GM12878 (cell line): Measurements from ENCODE around the gene CLPTM1L. TPM values are rescaled to one million over a fixed set of nuclear protein-coding genes. Genes with fewer than 3 reads are reported as not detected.
A peak's percentile ranks its signal among the peaks of the same experiment; 100 is the strongest.
"Not testable (repeated sequence)": the region's sequence is repeated elsewhere in the genome, so short reads cannot be mapped to it uniquely, and the experiment has no call there.

Experiments used
- ATAC-seq: fragments of 200-7000 bp; cut with Tn5 transposase; 3 replicates; pipeline ENCODE4 v1.9.1; 2020; ENCODE audit warnings: mild to moderate bottlenecking, moderate library complexity
- BruUV-seq: library from RNA; stranded (reverse); fragments of 400-500 nt; replicated peaks from 2 replicates; lab custom pipeline; 2021; lab: Mats Ljungman, UMichigan
- CTCF ChIA-PET: fragments of 300-600 bp; sonication (Branson Sonifier 250); formaldehyde crosslinking; extraction: SDS; loops from one replicate; lab custom pipeline; 2021; ENCODE audit warnings: inconsistent platforms; lab: Yijun Ruan, JAX
- POLR2A ChIA-PET: fragments of 350-600 bp; formaldehyde crosslinking; extraction: SDS; loops from one replicate; lab custom pipeline; 2021; ENCODE audit warnings: inconsistent platforms; lab: Charles Lee
- RAD21 ChIA-PET: fragments of 300-600 bp; sonication (Branson Sonifier 250); formaldehyde crosslinking; loops from one replicate; lab custom pipeline; 2023; ENCODE audit warnings: antibody characterized with exemption; ENCODE audit not compliant: unreplicated experiment; lab: Charles Lee
- SMC1A ChIA-PET: fragments of 300-600 bp; sonication (Branson Sonifier 250); formaldehyde crosslinking; loops from one replicate; lab custom pipeline; 2023; ENCODE audit not compliant: unreplicated experiment, uncharacterized antibody; lab: Charles Lee
- DNase-seq: peaks from one replicate; pipeline ENCODE4 v3.0.0-alpha.2; 2011; ENCODE audit warnings: low read depth, low spot score
- FAIRE-seq: peaks from 3 replicates; lab custom pipeline; 2011; peaks lifted over from hg19 to GRCh38; lab: Jason Lieb, UNC
- H2AFZ ChIP-seq: 2 replicates; pipeline ENCODE4 v1.6.0; 2011; ENCODE audit warnings: low read depth, low read length, control low read depth; ENCODE audit not compliant: control insufficient read depth
- H3K27ac ChIP-seq: 2 replicates; pipeline ENCODE4 v1.5.1; 2011; ENCODE audit warnings: control low read depth; ENCODE audit not compliant: control insufficient read depth, insufficient read depth
- H3K27me3 ChIP-seq, 2 experiments: replicated peaks in 1 of 2; 2 replicates each; pipeline versions ENCODE4 v1.6.0 to v1.6.1; 2011; ENCODE audit warnings: low read length in 1 of 2; ENCODE audit not compliant: control insufficient read depth in 2 of 2, insufficient read depth in 2 of 2
- H3K36me3 ChIP-seq, 2 experiments: 2 replicates each; pipeline ENCODE4 v1.5.1; 2011; ENCODE audit warnings: low read length in 1 of 2; ENCODE audit not compliant: control insufficient read depth in 2 of 2, insufficient read depth in 2 of 2
- H3K4me1 ChIP-seq: 2 replicates; pipeline ENCODE4 v1.6.1; 2011; ENCODE audit warnings: mild to moderate bottlenecking, low read length, moderate library complexity, mixed read lengths; ENCODE audit not compliant: control insufficient read depth, insufficient read depth
- H3K4me2 ChIP-seq: 2 replicates; pipeline ENCODE4 v1.6.0; 2011; ENCODE audit warnings: control low read depth; ENCODE audit not compliant: control insufficient read depth, insufficient read depth
- H3K4me3 ChIP-seq: fragments of 200-600 bp; sonication (generic); 2 replicates; pipeline ENCODE4 v1.5.1; 2016
- H3K79me2 ChIP-seq: 2 replicates; pipeline ENCODE4 v1.6.0; 2011; ENCODE audit warnings: low read length; ENCODE audit not compliant: control insufficient read depth, insufficient read depth
- H3K9ac ChIP-seq: 2 replicates; pipeline ENCODE4 v1.8.0; 2011; ENCODE audit warnings: low read length, control low read depth, mixed read lengths; ENCODE audit not compliant: control insufficient read depth, insufficient read depth
- H3K9me3 ChIP-seq: replicated peaks from 3 replicates; pipeline ENCODE4 v1.5.1; 2011; ENCODE audit warnings: mild to moderate bottlenecking, low read length; ENCODE audit not compliant: control insufficient read depth, insufficient read depth
- H4K20me1 ChIP-seq: 2 replicates; pipeline ENCODE4 v1.6.0; 2011; ENCODE audit not compliant: control insufficient read depth, insufficient read depth
- BHLHE40 ChIP-seq, 2 experiments: fragments of 450-650 bp in 1 of 2; IDR thresholded peaks; 2 replicates each; pipeline ENCODE4 v1.6.1; 2011 to 2017; ENCODE audit warnings: low read depth in 2 of 2, borderline replicate concordance in 1 of 2, improper control_type of control experiment in 1 of 2, low read length in 1 of 2, mild to moderate bottlenecking in 1 of 2
- STAT1 ChIP-seq: fragments of 450-650 bp; conservative IDR thresholded peaks from 2 replicates; pipeline ENCODE4 v1.6.1; 2014; ENCODE audit warnings: antibody characterized with exemption, mild to moderate bottlenecking
- TAF1 ChIP-seq: IDR thresholded peaks from 2 replicates; pipeline ENCODE4 v1.6.1; 2011; ENCODE audit warnings: mild to moderate bottlenecking, low read depth, low read length, borderline replicate concordance
- TCF12 ChIP-seq: IDR thresholded peaks from 2 replicates; pipeline ENCODE4 v1.6.1; 2011; ENCODE audit warnings: low read depth, mild to moderate bottlenecking, low read length
- WGBS: methylation state at CpG from one replicate; pipeline ENCODE4 v1.1.6; 2016; ENCODE audit warnings: low lambda C conversion rate; ENCODE audit not compliant: insufficient replicate concordance, insufficient coverage; ENCODE audit errors: missing lambda C conversion rate; 5-methylcytosine and 5-hydroxymethylcytosine counted together
- in situ Hi-C: fragments of 300-500 bp; cut with MboI; formaldehyde crosslinking; loops from 9 replicates; pipeline ENCODE4 v1.14.3; 2018; ENCODE audit warnings: mixed read lengths
- intact Hi-C: fragments of 100-400 bp; cut with micrococcal nuclease; formaldehyde crosslinking; loops from one replicate; pipeline ENCODE4 v1.14.2; 2022; ENCODE audit not compliant: unreplicated experiment
- polyA plus RNA-seq, 11 experiments: library from polyadenylated mRNA; depleted of rRNA in 4 of 11; unstranded in 6 of 11; stranded (reverse) in 5 of 11; fragments of >200 nt; fragmentation: Nextera tagmentation in 4 of 11; fragmentation: Illumina TruSeq in 1 of 11; extraction: Ambion mirVana in 4 of 11; extraction: Trizol in 1 of 11; gene quantifications; 1 replicate in 1 of 11; 2 replicates in 10 of 11; pipeline versions ENCODE4 v1.2.1 to v1.2.3, GENCODE V29; 2011 to 2016; ENCODE audit warnings: inconsistent platforms in 2 of 11, missing spikeins in 2 of 11, low read depth in 1 of 11
- total RNA-seq, 4 experiments: library from RNA; depleted of rRNA in 3 of 4; stranded (reverse); fragments of >200 nt in 3 of 4; fragmentation: Illumina TruSeq in 1 of 4; extraction: Trizol in 1 of 4; gene quantifications; 2 replicates each; pipeline versions ENCODE4 v1.2.1 to v1.2.3, GENCODE V29; 2013 to 2021
- TF ChIP-seq, protein P1 (sequence below), 3 experiments: IDR thresholded peaks in 2 of 3; conservative IDR thresholded peaks in 1 of 3; 2 replicates each; pipeline ENCODE4 v1.5.1; 2011; ENCODE audit warnings: low read depth in 3 of 3, low read length in 3 of 3, mild to moderate bottlenecking in 3 of 3, control low read depth in 2 of 3, moderate library complexity in 2 of 3, inconsistent platforms in 1 of 3, mixed read lengths in 1 of 3; ENCODE audit not compliant: control insufficient read depth in 2 of 3, insufficient read depth in 1 of 3; ENCODE audit errors: extremely low read depth in 1 of 3

CLPTM1L gene
- total and polyA plus RNA-seq, 10 of the 15 experiments (the other 5 are each of a cell fraction or from before 2014, with no cell fraction given), result 2.9 to 278 (median 135) TPM

DNA sequence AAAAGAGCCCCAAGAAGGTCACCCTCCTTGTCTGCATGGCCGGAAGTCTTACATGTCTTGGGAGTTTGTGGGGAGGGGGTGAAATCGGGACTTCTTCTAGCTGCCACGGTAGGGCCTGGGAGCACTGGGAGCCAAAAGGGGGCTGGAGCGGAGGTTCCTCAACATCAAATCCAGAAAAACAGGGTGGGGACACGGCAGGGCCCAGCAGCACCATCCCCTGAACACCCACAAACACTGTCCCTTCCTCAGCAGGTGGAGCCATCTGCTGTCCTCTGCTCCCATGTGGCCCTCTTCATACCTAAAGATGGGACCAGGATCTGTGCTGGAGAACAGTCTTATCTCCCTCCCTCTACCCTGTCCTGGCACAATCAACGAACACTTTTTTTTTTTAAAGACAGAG, 52.8 kb downstream of the CLPTM1L start:
- POLR2A ChIA-PET, result no interaction called here
- CTCF ChIA-PET, result no interaction called here
- ATAC-seq, result no peak
- Histone ChIP-seq H3K4me2 (no peak overlapping the region), H3K27ac (no peak overlapping the region), H3K9ac (no peak overlapping the region), H3K9me3 (peaks cover 3% of the 10 kb centered on the region; the same call in 1 of the 3 replicates), H3K27me3 (no peaks in the 10 kb centered on the region), H3K36me3 (no peaks in the 10 kb centered on the region; a peak in 2 of 4 replicates), H2AFZ (no peak overlapping the region), H3K4me1 (no peaks in the 10 kb centered on the region), H3K4me3 (no peak overlapping the region), H4K20me1 (no peaks in the 10 kb centered on the region), H3K79me2 (no peaks in the 10 kb centered on the region)
- no peak for TF ChIP-seq TAF1
- TF ChIP-seq, protein P1, sequence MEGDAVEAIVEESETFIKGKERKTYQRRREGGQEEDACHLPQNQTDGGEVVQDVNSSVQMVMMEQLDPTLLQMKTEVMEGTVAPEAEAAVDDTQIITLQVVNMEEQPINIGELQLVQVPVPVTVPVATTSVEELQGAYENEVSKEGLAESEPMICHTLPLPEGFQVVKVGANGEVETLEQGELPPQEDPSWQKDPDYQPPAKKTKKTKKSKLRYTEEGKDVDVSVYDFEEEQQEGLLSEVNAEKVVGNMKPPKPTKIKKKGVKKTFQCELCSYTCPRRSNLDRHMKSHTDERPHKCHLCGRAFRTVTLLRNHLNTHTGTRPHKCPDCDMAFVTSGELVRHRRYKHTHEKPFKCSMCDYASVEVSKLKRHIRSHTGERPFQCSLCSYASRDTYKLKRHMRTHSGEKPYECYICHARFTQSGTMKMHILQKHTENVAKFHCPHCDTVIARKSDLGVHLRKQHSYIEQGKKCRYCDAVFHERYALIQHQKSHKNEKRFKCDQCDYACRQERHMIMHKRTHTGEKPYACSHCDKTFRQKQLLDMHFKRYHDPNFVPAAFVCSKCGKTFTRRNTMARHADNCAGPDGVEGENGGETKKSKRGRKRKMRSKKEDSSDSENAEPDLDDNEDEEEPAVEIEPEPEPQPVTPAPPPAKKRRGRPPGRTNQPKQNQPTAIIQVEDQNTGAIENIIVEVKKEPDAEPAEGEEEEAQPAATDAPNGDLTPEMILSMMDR (IDR thresholded peaks at IDR 0.05 in 2 of 3, conservative IDR thresholded peaks at IDR 0.05 in 1 of 3; ENCODE audit: control insufficient read depth in 2 of 3, extremely low read depth in 1 of 3, insufficient read depth in 1 of 3, low read depth in 3 of 3, low read length in 3 of 3), result peak in 1 of 3 experiments; percentile 3; a peak in 2 of 6 replicates
- no peak for FAIRE-seq
- SMC1A ChIA-PET, result no interaction called here
- DNase-seq, result no peak
- RAD21 ChIA-PET, result no interaction called here
- intact Hi-C loops (no loop called here), in situ Hi-C loops (no loop called here)
- BruUV-seq, result TSS peak; percentile 75
- WGBS, result 76% methylated on average over 6 of the region's 6 CpGs

- RAD21 ChIA-PET, result no interaction called here
- intact Hi-C loops (no loop called here), in situ Hi-C loops (no loop called here)
- SMC1A ChIA-PET, result no interaction called here
- H3K27me3 ChIP-seq, result no peaks in the 10 kb centered on the region
- no peaks in the 10 kb centered on the region for H4K20me1 ChIP-seq
- no peak overlapping the region for H3K4me3 ChIP-seq
- H2AFZ ChIP-seq, result no peak overlapping the region
- WGBS, result 64% methylated on average over 24 of the region's 24 CpGs
- H3K4me1 ChIP-seq, result no peaks in the 10 kb centered on the region
- H3K36me3 ChIP-seq, result no peaks in the 10 kb centered on the region; a peak in 2 of 4 replicates
- H3K79me2 ChIP-seq, result no peaks in the 10 kb centered on the region
- TF ChIP-seq STAT1 (no peak), BHLHE40 (IDR thresholded peaks at IDR 0.05; ENCODE audit: borderline replicate concordance in 1 of 2, low read depth in 2 of 2, low read length in 1 of 2) (peak in 1 of 2 experiments; percentile 13; a peak in 1 of 4 replicates), TCF12 (peak; percentile 53; the same call in 1 of the 2 replicates)
- H3K9me3 ChIP-seq, result peaks cover 3% of the 10 kb centered on the region; the same call in 1 of the 3 replicates
- no peak overlapping the region for H3K27ac ChIP-seq
- FAIRE-seq, result no peak
- no peak for DNase-seq
- no peak overlapping the region for H3K9ac ChIP-seq
- BruUV-seq, result no TSS peak
- ATAC-seq, result no peak
- POLR2A ChIA-PET, result no interaction called here
- CTCF ChIA-PET, result no interaction called here
- H3K4me2 ChIP-seq, result no peak overlapping the region
Observed at GRCh38 chr5:1291611-1292080, 53.3 kb downstream of the CLPTM1L start.

GRCh38 chr5:1290956-1291355, 53.9 kb downstream of the CLPTM1L start:
- POLR2A ChIA-PET, intact Hi-C loops, H3K4me2 ChIP-seq, H3K27me3 ChIP-seq, DNase-seq, in situ Hi-C loops, SMC1A ChIA-PET, ATAC-seq, RAD21 ChIA-PET, BruUV-seq, H3K36me3 ChIP-seq, H3K27ac ChIP-seq, H3K9ac ChIP-seq, H4K20me1 ChIP-seq, H3K9me3 ChIP-seq, H3K79me2 ChIP-seq, H3K4me3 ChIP-seq, FAIRE-seq, H3K4me1 ChIP-seq, H2AFZ ChIP-seq, CTCF ChIA-PET: not testable (repeated sequence)
- WGBS, result 82% methylated on average over 9 of the region's 24 CpGs
